Urinary bladder (tissue), 2 donors: ENCODE data around the gene SMCP. TPM values are rescaled to one million over a fixed set of nuclear protein-coding genes. Genes with fewer than 3 reads are reported as not detected.

Source experiments
- polyA plus RNA-seq: library from polyadenylated mRNA; stranded (reverse); fragments of 200-250 nt; gene quantifications from one replicate; pipeline ENCODE4 v1.2.3, GENCODE V29; 2013
- total RNA-seq: library from RNA; depleted of rRNA; stranded (reverse); fragments of >200 nt; gene quantifications from one replicate; pipeline ENCODE4 v1.2.3, GENCODE V29; 2014
- donor health status: healthy.

The SMCP gene
- total and polyA plus RNA-seq, 2 donors = not detected

Other genes with a start within 250 kb of the SMCP start
- not detected for gene LCE2D, start 214.9 kb upstream of the SMCP start, total RNA-seq
- gene LCE2D, start 214.9 kb upstream of the SMCP start, polyA plus RNA-seq = not detected
- not detected for gene LCE2C, start 203.0 kb upstream of the SMCP start, total RNA-seq
- not detected for gene LCE2C, start 203.0 kb upstream of the SMCP start, polyA plus RNA-seq
- not detected for gene LCE2B, start 192.2 kb upstream of the SMCP start, total RNA-seq
- not detected for gene LCE2B, start 192.2 kb upstream of the SMCP start, polyA plus RNA-seq
- gene LCE2A, start 180.0 kb upstream of the SMCP start, total RNA-seq = not detected
- gene LCE2A, start 180.0 kb upstream of the SMCP start, polyA plus RNA-seq = not detected
- not detected for gene LCE4A, start 170.2 kb upstream of the SMCP start, total RNA-seq
- gene LCE4A, start 170.2 kb upstream of the SMCP start, polyA plus RNA-seq = not detected
- gene KPRP, start 120.3 kb upstream of the SMCP start, total RNA-seq = not detected
- not detected for gene KPRP, start 120.3 kb upstream of the SMCP start, polyA plus RNA-seq
- not detected for gene LCE1F, start 103.2 kb upstream of the SMCP start, total RNA-seq
- gene LCE1F, start 103.2 kb upstream of the SMCP start, polyA plus RNA-seq = not detected
- not detected for gene LCE1E, start 92.1 kb upstream of the SMCP start, total RNA-seq
- gene LCE1E, start 92.1 kb upstream of the SMCP start, polyA plus RNA-seq = 0.15 TPM
- gene LCE1D, start 81.6 kb upstream of the SMCP start, total RNA-seq = not detected
- gene LCE1D, start 81.6 kb upstream of the SMCP start, polyA plus RNA-seq = not detected
- gene LCE1C, start 71.7 kb upstream of the SMCP start, total RNA-seq = not detected
- gene LCE1C, start 71.7 kb upstream of the SMCP start, polyA plus RNA-seq = not detected
- not detected for gene LCE1B, start 66.4 kb upstream of the SMCP start, total RNA-seq
- gene LCE1B, start 66.4 kb upstream of the SMCP start, polyA plus RNA-seq = not detected
- not detected for gene LCE1A, start 50.8 kb upstream of the SMCP start, total RNA-seq
- gene LCE1A, start 50.8 kb upstream of the SMCP start, polyA plus RNA-seq = not detected
- not detected for gene LCE6A, start 35.5 kb upstream of the SMCP start, total RNA-seq
- gene LCE6A, start 35.5 kb upstream of the SMCP start, polyA plus RNA-seq = not detected
- not detected for gene LCE7A, start 18.3 kb upstream of the SMCP start, total RNA-seq
- not detected for gene LCE7A, start 18.3 kb upstream of the SMCP start, polyA plus RNA-seq
- 2.7 TPM for gene IVL, start 30.2 kb downstream of the SMCP start, total RNA-seq
- gene IVL, start 30.2 kb downstream of the SMCP start, polyA plus RNA-seq = 9.5 TPM
- gene SPRR5, start 68.9 kb downstream of the SMCP start, total RNA-seq = not detected
- not detected for gene SPRR5, start 68.9 kb downstream of the SMCP start, polyA plus RNA-seq
- not detected for gene SPRR4, start 92.3 kb downstream of the SMCP start, total RNA-seq
- gene SPRR4, start 92.3 kb downstream of the SMCP start, polyA plus RNA-seq = not detected
- not detected for gene SPRR1A, start 105.8 kb downstream of the SMCP start, total RNA-seq
- not detected for gene SPRR1A, start 105.8 kb downstream of the SMCP start, polyA plus RNA-seq
- 10.0 TPM for gene SPRR3, start 123.4 kb downstream of the SMCP start, total RNA-seq
- 0.65 TPM for gene SPRR3, start 123.4 kb downstream of the SMCP start, polyA plus RNA-seq
- not detected for gene SPRR1B, start 152.9 kb downstream of the SMCP start, total RNA-seq
- gene SPRR1B, start 152.9 kb downstream of the SMCP start, polyA plus RNA-seq = not detected
- gene SPRR2D, start 162.8 kb downstream of the SMCP start, total RNA-seq = not detected
- not detected for gene SPRR2D, start 162.8 kb downstream of the SMCP start, polyA plus RNA-seq
- gene SPRR2A, start 179.2 kb downstream of the SMCP start, total RNA-seq = not detected
- not detected for gene SPRR2A, start 179.2 kb downstream of the SMCP start, polyA plus RNA-seq
- gene SPRR2B, start 193.3 kb downstream of the SMCP start, total RNA-seq = not detected
- gene SPRR2B, start 193.3 kb downstream of the SMCP start, polyA plus RNA-seq = not detected
- not detected for gene SPRR2E, start 216.2 kb downstream of the SMCP start, total RNA-seq
- not detected for gene SPRR2E, start 216.2 kb downstream of the SMCP start, polyA plus RNA-seq
- gene SPRR2F, start 235.2 kb downstream of the SMCP start, total RNA-seq = not detected
- not detected for gene SPRR2F, start 235.2 kb downstream of the SMCP start, polyA plus RNA-seq